SK-N-SH (cell line): ENCODE results near the gene LMO4. TPM values are rescaled to one million over a fixed set of nuclear protein-coding genes. Genes with fewer than 3 reads are reported as not detected.

ENCODE experiments used
- CTCF ChIA-PET: fragments of 300-600, 350-600 bp; formaldehyde crosslinking; extraction: SDS; loops from one replicate; lab custom pipeline; 2021; lab: Yijun Ruan, JAX
- POLR2A ChIA-PET: fragments of 350-600 bp; sonication (Branson Sonifier 250); formaldehyde crosslinking; extraction: SDS; loops from one replicate; lab custom pipeline; 2020; ENCODE audit warnings: antibody characterized with exemption, inconsistent platforms; lab: Yijun Ruan, JAX
- DNase-seq: peaks from one replicate; pipeline ENCODE4 v3.0.0; 2012
- H2AFZ ChIP-seq: fragments of 200-600 bp; sonication (generic); 2 replicates; pipeline ENCODE4 v1.8.1; 2016; ENCODE audit warnings: antibody characterized with exemption, mild to moderate bottlenecking, low read depth
- H3F3A ChIP-seq: fragments of 200-600 bp; sonication (generic); replicated peaks from 2 replicates; pipeline ENCODE3; 2016; ENCODE audit warnings: antibody characterized with exemption, mild to moderate bottlenecking; ENCODE audit not compliant: insufficient read depth
- H3K27ac ChIP-seq, 2 experiments: fragments of 200-500 bp in 1 of 2; fragments of 200-600 bp in 1 of 2; sonication (Bioruptor generic) in 1 of 2; sonication (generic), shearing (Covaris generic) in 1 of 2; 2 replicates each; pipeline versions ENCODE4 v1.5.1 to v1.6.1; 2014 to 2016; ENCODE audit warnings: low read depth in 2 of 2, inconsistent platforms in 1 of 2, low read length in 1 of 2, mild to moderate bottlenecking in 1 of 2, mixed read lengths in 1 of 2
- H3K27me3 ChIP-seq: fragments of 200-600 bp; sonication (generic), shearing (Covaris generic); 2 replicates; pipeline ENCODE4 v1.6.1; 2016; ENCODE audit warnings: mixed run types; ENCODE audit not compliant: insufficient read depth
- H3K36me3 ChIP-seq, 2 experiments: fragments of 200-500 bp in 1 of 2; fragments of 200-600 bp in 1 of 2; sonication (Bioruptor generic) in 1 of 2; sonication (generic) in 1 of 2; replicated peaks in 1 of 2; 2 replicates each; pipeline versions ENCODE3 to v1.5.1; 2014 to 2016; ENCODE audit warnings: low read length in 1 of 2, mild to moderate bottlenecking in 1 of 2; ENCODE audit not compliant: insufficient read depth in 2 of 2, control insufficient read depth in 1 of 2
- H3K4me1 ChIP-seq, 2 experiments: fragments of 200-500 bp in 1 of 2; fragments of 200-600 bp in 1 of 2; sonication (Bioruptor generic) in 1 of 2; sonication (generic), shearing (Covaris generic) in 1 of 2; 2 replicates each; pipeline versions ENCODE4 v1.5.1 to v1.6.1; 2014 to 2016; ENCODE audit warnings: low read depth in 1 of 2, low read length in 1 of 2, mixed run types in 1 of 2; ENCODE audit not compliant: insufficient read depth in 2 of 2, control insufficient read depth in 1 of 2
- H3K4me2 ChIP-seq: fragments of 200-600 bp; sonication (generic), shearing (Covaris generic); 2 replicates; pipeline ENCODE4 v1.6.1; 2017; ENCODE audit warnings: mixed run types
- H3K4me3 ChIP-seq, 2 experiments: fragments of 200-500 bp in 1 of 2; fragments of 200-600 bp in 1 of 2; sonication (Bioruptor generic) in 1 of 2; sonication (generic), shearing (Covaris generic) in 1 of 2; 2 replicates each; pipeline versions ENCODE4 v1.5.1 to v1.8.1; 2014 to 2016; ENCODE audit warnings: low read depth in 2 of 2, inconsistent platforms in 1 of 2, low read length in 1 of 2, mild to moderate bottlenecking in 1 of 2, mixed read lengths in 1 of 2, moderate library complexity in 1 of 2
- H3K79me2 ChIP-seq: fragments of 200-600 bp; sonication (generic); 2 replicates; pipeline ENCODE4 v1.8.1; 2017; ENCODE audit warnings: mild to moderate bottlenecking; ENCODE audit not compliant: insufficient read depth
- H3K9ac ChIP-seq: fragments of 200-600 bp; sonication (generic); 2 replicates; pipeline ENCODE4 v1.6.1; 2017; ENCODE audit warnings: mixed run types
- H3K9me2 ChIP-seq: fragments of 200-600 bp; sonication (generic); 2 replicates; pipeline ENCODE4 v1.6.1; 2017; ENCODE audit warnings: mixed run types
- H3K9me3 ChIP-seq: fragments of 200-600 bp; sonication (generic); 2 replicates; pipeline ENCODE4 v1.6.1; 2017; ENCODE audit warnings: mixed run types, mild to moderate bottlenecking, moderate library complexity
- H4K20me1 ChIP-seq: fragments of 200-600 bp; sonication (generic); 2 replicates; pipeline ENCODE4 v1.6.1; 2017; ENCODE audit warnings: mild to moderate bottlenecking, mixed run types; ENCODE audit not compliant: insufficient read depth
- EP300 ChIP-seq, 2 experiments: IDR thresholded peaks; 2 replicates each; pipeline versions ENCODE4 v1.4.0 to v1.6.1; 2012; ENCODE audit warnings: borderline replicate concordance in 1 of 2, low read depth in 1 of 2, low read length in 1 of 2
- EZH2phosphoT487 ChIP-seq: fragments of 200-600 bp; sonication (generic); IDR thresholded peaks from 2 replicates; pipeline ENCODE4 v1.6.1; 2017; ENCODE audit warnings: low read depth, mixed run types, mild to moderate bottlenecking, antibody characterized with exemption, moderate library complexity, borderline replicate concordance
- FOSL2 ChIP-seq: IDR thresholded peaks from 2 replicates; pipeline ENCODE4 v1.4.0; 2012; ENCODE audit warnings: low read depth, mild to moderate bottlenecking, moderate library complexity, borderline replicate concordance
- FOXJ3 ChIP-seq: sonication (generic); formaldehyde crosslinking; IDR thresholded peaks from 2 replicates; pipeline ENCODE4 v1.5.1; 2020; ENCODE audit warnings: mild to moderate bottlenecking, missing genetic modification reagents
- JUND ChIP-seq: IDR thresholded peaks from 2 replicates; pipeline ENCODE4 v1.4.0; 2012
- MEF2A ChIP-seq: IDR thresholded peaks from 2 replicates; pipeline ENCODE4 v1.4.0; 2012; ENCODE audit warnings: low read depth, borderline replicate concordance
- NFIC ChIP-seq: IDR thresholded peaks from 2 replicates; pipeline ENCODE4 v1.4.0; 2012; ENCODE audit warnings: borderline replicate concordance
- NRF1 ChIP-seq: IDR thresholded peaks from 2 replicates; pipeline ENCODE4 v1.6.1; 2012; ENCODE audit warnings: low read depth, mild to moderate bottlenecking, low read length
- POLR2AphosphoS5 ChIP-seq: IDR thresholded peaks from 2 replicates; pipeline ENCODE4 v1.6.1; 2012; ENCODE audit warnings: low read depth, low read length
- RAD21 ChIP-seq: IDR thresholded peaks from 2 replicates; pipeline ENCODE4 v1.6.1; 2012; ENCODE audit warnings: mild to moderate bottlenecking, low read length
- SIN3A ChIP-seq: IDR thresholded peaks from 2 replicates; pipeline ENCODE4 v1.6.1; 2012; ENCODE audit warnings: low read depth, mild to moderate bottlenecking, low read length, moderate library complexity, borderline replicate concordance
- SMC3 ChIP-seq: IDR thresholded peaks from 2 replicates; pipeline ENCODE4 v1.6.1; 2012; ENCODE audit warnings: low read depth, low read length, improper control_type of control experiment
- TCF12 ChIP-seq: IDR thresholded peaks from 2 replicates; pipeline ENCODE4 v1.4.0; 2012
- WGBS: methylation state at CpG from one replicate; pipeline ENCODE4 v1.1.6; 2017; ENCODE audit warnings: low lambda C conversion rate; 5-methylcytosine and 5-hydroxymethylcytosine counted together
- polyA plus RNA-seq, 3 experiments: library from polyadenylated mRNA; depleted of rRNA; stranded (reverse); fragments of >200 nt; gene quantifications; 2 replicates each; pipeline ENCODE4 v1.2.3, GENCODE V29; 2012
- TF ChIP-seq, protein P1 (sequence below): IDR thresholded peaks from 2 replicates; pipeline ENCODE4; 2012
- TF ChIP-seq, protein P2 (sequence below): IDR thresholded peaks from 2 replicates; pipeline ENCODE4 v1.4.0; 2012; ENCODE audit warnings: low read depth
- TF ChIP-seq, protein P3 (sequence below): IDR thresholded peaks from 2 replicates; pipeline ENCODE4 v1.4.0; 2012; ENCODE audit warnings: low read depth, borderline replicate concordance
- TF ChIP-seq, protein P4 (sequence below): fragments of 150-350 bp; IDR thresholded peaks from 2 replicates; pipeline ENCODE4 v1.6.1; 2016; ENCODE audit warnings: mild to moderate bottlenecking, low read depth, low read length

Gene LMO4
- polyA plus RNA-seq, 1 of the 3 experiments (the other 2 are of a cell fraction): 64.7 TPM

DNA sequence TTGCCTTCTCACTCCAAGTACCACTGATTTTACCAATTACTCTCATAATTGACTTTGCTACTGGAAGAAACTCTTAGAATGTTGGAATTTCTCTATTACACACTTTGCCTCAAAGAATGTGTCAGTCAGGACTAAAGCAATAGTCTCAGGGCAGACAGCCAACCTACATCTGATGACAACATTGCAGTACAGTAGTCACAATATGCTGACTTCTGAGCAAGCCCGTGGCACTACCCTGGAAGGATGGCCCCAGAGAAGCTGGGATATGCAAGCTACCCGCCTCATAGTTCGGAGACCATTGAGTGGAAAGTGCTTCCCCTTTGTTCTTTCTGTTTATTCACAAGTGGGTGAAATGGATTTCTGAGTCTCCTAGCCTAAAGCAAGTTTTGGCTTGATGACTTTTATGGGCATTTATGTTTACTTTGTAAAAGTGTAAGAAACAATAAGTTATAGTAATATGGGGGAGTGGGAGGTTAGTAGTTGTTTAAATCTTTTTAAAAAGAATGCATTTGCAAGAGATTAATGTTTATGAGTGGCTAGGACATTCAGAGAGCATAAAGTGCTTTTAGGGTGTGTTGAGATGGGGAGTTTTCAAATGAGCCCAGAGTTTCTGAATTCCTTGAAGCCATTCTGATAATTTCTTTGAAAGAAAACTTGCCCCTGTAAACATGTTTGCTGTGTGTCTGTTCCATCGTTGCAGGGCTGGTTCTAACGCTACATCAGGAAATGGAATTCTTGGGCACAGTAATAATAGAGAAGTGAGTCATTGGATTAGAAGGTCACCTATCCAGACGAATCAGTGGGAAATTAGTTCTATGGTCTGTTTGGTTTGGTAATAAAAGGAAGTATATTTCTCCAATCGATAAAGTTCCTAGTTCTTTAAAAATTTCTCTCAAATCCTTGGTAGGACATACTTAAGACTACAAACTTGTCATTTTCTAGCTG is 63.8 kb downstream of the LMO4 start:
- no peaks in the 10 kb centered on the region for H4K20me1 ChIP-seq
- CTCF ChIA-PET: no interaction called here
- H3K9me3 ChIP-seq: peaks cover 4% of the 10 kb centered on the region; the same call in 1 of the 2 replicates
- H3K4me2 ChIP-seq: peak overlapping the region; percentile 39
- 34% methylated on average over 7 of the region's 7 CpGs for WGBS
- no peak overlapping the region; the same call in 1 of the 2 replicates for H3K9ac ChIP-seq
- no peaks in the 10 kb centered on the region for H3K9me2 ChIP-seq
- no peaks in the 10 kb centered on the region for H3K27me3 ChIP-seq
- peaks cover 0 to 15% of the 10 kb centered on the region in 2 experiments for H3K36me3 ChIP-seq
- H2AFZ ChIP-seq: 0 out of 2 replicates have a peak overlapping the region, but pooled peaks have one; percentile 49
- peaks cover 3 to 16% of the 10 kb centered on the region in 2 experiments; a peak in 3 of 4 replicates for H3K4me1 ChIP-seq
- no peak for DNase-seq
- H3K79me2 ChIP-seq: no peaks in the 10 kb centered on the region
- H3F3A ChIP-seq: peaks cover 16% of the 10 kb centered on the region
- H3K27ac ChIP-seq: peak overlapping the region; percentile 11 to 57; a peak in 3 of 4 replicates
- POLR2A ChIA-PET: no interaction called here
- H3K4me3 ChIP-seq: peak overlapping the region in 1 of 2 experiments; percentile 20; a peak in 1 of 4 replicates
- TF ChIP-seq TCF12 (no peak; the same call in none of the 2 replicates), FOXJ3 (no peak), EP300 (IDR thresholded peaks at IDR 0.05; ENCODE audit: borderline replicate concordance in 1 of 2, low read depth in 1 of 2, low read length in 1 of 2) (peak in 1 of 2 experiments; percentile 44; a peak in 1 of 4 replicates), JUND (peak; percentile 57), FOSL2 (peak; percentile 62; the same call in 1 of the 2 replicates), NFIC (peak; percentile 53)
- TF ChIP-seq, protein P1, sequence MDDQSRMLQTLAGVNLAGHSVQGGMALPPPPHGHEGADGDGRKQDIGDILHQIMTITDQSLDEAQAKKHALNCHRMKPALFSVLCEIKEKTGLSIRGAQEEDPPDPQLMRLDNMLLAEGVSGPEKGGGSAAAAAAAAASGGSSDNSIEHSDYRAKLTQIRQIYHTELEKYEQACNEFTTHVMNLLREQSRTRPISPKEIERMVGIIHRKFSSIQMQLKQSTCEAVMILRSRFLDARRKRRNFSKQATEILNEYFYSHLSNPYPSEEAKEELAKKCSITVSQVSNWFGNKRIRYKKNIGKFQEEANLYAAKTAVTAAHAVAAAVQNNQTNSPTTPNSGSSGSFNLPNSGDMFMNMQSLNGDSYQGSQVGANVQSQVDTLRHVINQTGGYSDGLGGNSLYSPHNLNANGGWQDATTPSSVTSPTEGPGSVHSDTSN: peak; percentile 54
- TF ChIP-seq, protein P2, sequence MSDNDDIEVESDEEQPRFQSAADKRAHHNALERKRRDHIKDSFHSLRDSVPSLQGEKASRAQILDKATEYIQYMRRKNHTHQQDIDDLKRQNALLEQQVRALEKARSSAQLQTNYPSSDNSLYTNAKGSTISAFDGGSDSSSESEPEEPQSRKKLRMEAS: 0 out of 2 replicates have a peak, but pooled peaks have one; percentile 17

DNA sequence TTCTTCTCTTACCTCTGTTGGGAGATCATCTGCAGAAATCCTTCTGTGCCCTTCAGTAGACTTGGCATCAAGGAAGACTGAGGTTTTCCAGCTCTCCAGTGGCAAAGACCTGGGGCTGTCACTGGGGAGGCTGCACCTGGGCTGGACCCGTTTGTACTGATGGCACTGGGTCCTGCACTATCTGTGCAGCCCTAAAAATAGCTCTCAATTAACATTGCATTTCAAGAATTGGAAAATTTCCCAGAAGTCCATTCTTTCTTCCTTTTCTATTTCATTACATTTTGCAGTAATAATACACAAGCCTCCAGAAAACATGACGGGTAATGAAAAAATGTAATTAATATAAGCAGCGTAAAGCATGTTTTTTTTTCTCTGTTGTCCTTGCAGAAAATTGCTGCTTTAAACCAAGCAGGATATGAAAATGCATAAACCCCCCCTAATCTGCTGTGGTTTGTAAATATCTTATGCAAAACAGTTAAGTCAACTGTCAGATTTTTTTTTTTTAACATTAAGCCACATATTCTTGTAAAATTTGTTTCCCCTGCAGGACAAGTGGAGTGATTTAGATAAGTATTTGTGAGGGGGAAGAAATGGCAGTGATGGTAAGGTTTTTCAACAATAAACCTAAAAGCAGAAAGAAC is 64.9 kb downstream of the LMO4 start:
- Histone ChIP-seq H3K4me1 (peaks cover 3 to 16% of the 10 kb centered on the region in 2 experiments; a peak in 3 of 4 replicates), H3F3A (peaks cover 20% of the 10 kb centered on the region), H3K36me3 (peaks cover 0 to 12% of the 10 kb centered on the region in 2 experiments), H3K4me2 (0 out of 2 replicates have a peak overlapping the region, but pooled peaks have one; percentile 39), H3K9ac (no peak overlapping the region), H3K79me2 (no peaks in the 10 kb centered on the region), H4K20me1 (no peaks in the 10 kb centered on the region), H3K9me3 (peaks cover 4% of the 10 kb centered on the region; the same call in 1 of the 2 replicates), H3K27ac (peak overlapping the region in 1 of 2 experiments; percentile 57; a peak in 3 of 4 replicates), H3K27me3 (no peaks in the 10 kb centered on the region), H3K9me2 (no peaks in the 10 kb centered on the region), H3K4me3 (no peak overlapping the region), H2AFZ (no peak overlapping the region)
- WGBS: 54% methylated on average over 3 of the region's 3 CpGs
- ChIA-PET CTCF (no interaction called here), POLR2A (no interaction called here)
- no peak for TF ChIP-seq SMC3
- TF ChIP-seq RAD21: no peak
- TF ChIP-seq EZH2phosphoT487: no peak
- TF ChIP-seq MEF2A: no peak
- TF ChIP-seq, protein P3, sequence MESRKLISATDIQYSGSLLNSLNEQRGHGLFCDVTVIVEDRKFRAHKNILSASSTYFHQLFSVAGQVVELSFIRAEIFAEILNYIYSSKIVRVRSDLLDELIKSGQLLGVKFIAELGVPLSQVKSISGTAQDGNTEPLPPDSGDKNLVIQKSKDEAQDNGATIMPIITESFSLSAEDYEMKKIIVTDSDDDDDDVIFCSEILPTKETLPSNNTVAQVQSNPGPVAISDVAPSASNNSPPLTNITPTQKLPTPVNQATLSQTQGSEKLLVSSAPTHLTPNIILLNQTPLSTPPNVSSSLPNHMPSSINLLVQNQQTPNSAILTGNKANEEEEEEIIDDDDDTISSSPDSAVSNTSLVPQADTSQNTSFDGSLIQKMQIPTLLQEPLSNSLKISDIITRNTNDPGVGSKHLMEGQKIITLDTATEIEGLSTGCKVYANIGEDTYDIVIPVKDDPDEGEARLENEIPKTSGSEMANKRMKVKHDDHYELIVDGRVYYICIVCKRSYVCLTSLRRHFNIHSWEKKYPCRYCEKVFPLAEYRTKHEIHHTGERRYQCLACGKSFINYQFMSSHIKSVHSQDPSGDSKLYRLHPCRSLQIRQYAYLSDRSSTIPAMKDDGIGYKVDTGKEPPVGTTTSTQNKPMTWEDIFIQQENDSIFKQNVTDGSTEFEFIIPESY: no peak
- no peak for TF ChIP-seq POLR2AphosphoS5
- TF ChIP-seq SIN3A: no peak
- TF ChIP-seq, protein P4, sequence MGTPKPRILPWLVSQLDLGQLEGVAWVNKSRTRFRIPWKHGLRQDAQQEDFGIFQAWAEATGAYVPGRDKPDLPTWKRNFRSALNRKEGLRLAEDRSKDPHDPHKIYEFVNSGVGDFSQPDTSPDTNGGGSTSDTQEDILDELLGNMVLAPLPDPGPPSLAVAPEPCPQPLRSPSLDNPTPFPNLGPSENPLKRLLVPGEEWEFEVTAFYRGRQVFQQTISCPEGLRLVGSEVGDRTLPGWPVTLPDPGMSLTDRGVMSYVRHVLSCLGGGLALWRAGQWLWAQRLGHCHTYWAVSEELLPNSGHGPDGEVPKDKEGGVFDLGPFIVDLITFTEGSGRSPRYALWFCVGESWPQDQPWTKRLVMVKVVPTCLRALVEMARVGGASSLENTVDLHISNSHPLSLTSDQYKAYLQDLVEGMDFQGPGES: no peak
- TF ChIP-seq NRF1: no peak
- no peak for DNase-seq
